ENCODE measurements around the gene PITRM1.

The PITRM1 gene

DNA sequence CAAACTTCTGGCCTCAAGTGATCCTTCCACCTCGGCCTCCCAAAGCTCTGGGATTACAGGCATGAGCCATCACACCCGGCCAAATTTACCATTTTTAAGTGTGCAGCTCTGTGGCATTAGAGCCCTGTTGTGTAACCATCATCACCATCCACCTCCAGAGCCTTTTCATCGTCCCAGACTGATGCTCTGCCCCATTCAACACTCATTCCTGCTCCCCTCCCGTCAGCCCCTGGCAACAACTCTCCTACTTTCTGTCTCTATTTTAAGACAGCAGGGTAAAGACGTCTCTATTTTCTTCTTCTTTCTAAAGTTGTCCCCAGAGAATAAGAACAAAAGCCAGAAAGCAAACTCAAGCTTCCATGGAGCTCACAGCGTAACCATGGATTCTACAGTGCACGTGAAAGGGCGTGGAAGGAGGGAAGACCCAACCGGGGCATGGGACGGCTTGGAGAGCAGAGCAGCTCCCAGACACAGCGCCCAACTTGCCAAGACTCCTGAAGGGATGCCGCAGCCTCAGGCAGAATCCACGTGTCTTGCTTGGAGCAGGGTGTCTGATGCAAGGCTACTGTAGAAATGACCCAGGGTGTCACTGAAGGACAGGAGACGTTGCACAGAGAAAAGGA lies 42.7 kb upstream of the PITRM1 start:
- in situ Hi-C loops (cut with HindIII; ENCODE audit: low sequenced_read_pairs): no loop called here
- no peak for DNase-seq (ENCODE audit: low read depth, low spot score)
- TF ChIP-seq, protein P1, sequence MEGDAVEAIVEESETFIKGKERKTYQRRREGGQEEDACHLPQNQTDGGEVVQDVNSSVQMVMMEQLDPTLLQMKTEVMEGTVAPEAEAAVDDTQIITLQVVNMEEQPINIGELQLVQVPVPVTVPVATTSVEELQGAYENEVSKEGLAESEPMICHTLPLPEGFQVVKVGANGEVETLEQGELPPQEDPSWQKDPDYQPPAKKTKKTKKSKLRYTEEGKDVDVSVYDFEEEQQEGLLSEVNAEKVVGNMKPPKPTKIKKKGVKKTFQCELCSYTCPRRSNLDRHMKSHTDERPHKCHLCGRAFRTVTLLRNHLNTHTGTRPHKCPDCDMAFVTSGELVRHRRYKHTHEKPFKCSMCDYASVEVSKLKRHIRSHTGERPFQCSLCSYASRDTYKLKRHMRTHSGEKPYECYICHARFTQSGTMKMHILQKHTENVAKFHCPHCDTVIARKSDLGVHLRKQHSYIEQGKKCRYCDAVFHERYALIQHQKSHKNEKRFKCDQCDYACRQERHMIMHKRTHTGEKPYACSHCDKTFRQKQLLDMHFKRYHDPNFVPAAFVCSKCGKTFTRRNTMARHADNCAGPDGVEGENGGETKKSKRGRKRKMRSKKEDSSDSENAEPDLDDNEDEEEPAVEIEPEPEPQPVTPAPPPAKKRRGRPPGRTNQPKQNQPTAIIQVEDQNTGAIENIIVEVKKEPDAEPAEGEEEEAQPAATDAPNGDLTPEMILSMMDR (IDR thresholded peaks at IDR 0.05; ENCODE audit: low read depth, low read length): no peak
- no peak overlapping the region for H3K4me3 ChIP-seq (ENCODE audit: low read depth, low read length)

DNA sequence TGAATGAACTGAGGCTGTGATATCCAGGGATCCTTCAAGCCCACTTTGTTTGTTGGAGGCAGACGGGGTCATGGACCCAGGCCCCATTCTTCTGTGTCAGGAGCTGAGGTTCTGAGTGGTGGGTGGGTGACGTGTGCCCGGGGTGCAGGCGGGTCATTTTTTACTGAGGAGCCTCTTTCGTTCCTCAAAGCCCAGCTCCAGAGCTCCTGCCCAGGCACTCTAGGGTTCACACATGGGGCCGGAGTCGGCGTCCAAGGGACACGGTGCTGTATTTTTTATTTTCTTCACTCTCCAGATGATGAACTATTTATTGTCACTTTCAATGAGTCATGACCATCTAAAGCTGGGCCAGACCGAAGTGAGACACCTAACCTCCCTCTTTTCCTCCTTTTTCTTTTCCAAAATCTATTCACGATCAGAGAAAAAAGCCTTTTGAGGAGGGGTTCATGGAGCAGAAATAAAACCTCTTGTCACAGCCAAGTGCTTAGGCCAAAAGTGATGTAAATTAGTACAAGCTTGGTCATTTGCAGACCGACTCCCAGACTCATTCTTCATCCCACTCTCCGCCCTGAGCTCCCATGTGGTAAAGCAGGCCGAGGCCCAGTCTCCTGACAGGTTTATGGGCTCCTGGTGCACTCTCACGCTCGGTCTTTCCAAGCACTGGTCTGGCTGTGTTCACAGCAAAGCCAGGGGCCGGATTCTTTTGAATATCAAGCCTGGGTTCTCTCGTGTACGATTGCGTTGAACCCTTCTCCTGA lies 41.4 kb upstream of the PITRM1 start:
- in situ Hi-C loops (cut with HindIII; ENCODE audit: low sequenced_read_pairs): no loop called here
- no peak for DNase-seq (ENCODE audit: low read depth, low spot score)
- TF ChIP-seq, protein P1 (IDR thresholded peaks at IDR 0.05; ENCODE audit: low read depth, low read length): no peak
- H3K4me3 ChIP-seq (ENCODE audit: low read depth, low read length): no peak overlapping the region

DNA sequence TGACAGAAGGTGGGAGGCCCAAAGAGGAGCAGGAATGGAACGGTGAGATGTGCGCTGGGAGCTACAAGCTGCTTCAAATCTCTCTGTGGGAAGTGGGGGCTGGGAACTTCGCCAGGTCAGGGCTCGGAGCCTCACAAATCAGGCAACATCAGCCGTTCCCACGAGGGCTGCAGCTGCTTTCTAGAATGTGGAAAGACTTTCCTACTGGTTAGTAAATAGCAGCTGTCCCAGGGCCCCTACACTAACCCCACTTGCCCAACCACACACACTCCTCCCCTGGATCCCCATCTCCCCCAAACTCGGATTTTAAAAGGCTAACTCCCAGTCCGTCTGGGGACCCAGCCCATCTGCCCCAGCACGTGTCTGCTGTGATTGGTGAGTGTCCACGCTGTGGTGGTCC lies 40.6 kb upstream of the PITRM1 start:
- TF ChIP-seq, protein P1 (IDR thresholded peaks at IDR 0.05; ENCODE audit: low read depth, low read length): no peak
- in situ Hi-C loops (cut with HindIII; ENCODE audit: low sequenced_read_pairs): no loop called here
- peak; percentile 13 for DNase-seq (ENCODE audit: low read depth, low spot score)
- H3K4me3 ChIP-seq (ENCODE audit: low read depth, low read length): no peak overlapping the region

DNA sequence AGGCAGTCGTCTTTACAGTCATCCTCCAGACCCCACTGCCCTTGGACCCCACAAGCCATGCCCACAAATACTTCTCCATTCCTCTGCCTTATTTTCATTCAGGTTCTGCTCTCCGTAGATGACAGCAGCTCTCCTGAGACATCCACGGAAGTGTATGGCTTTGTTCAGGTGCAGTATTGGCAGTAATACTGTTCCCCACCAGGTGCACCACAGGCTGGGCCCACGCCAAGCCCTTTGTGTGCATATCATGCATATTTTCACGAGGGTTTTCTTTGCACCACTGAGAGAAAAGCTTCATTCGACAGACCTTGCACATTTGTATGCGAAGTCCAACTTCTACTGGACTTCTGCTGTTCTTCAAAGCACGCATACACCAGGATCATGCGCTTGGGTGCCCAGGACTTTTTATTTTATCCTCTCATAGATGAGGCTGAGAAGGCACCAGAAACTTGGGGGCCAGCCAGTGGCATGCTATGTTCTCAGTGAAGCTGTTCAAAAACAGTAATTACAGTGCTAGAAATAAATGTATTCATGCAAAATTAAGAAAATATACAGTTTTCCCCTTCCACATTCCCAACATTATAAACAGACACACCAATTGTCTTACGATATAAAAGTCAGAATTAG lies 37.8 kb upstream of the PITRM1 start:
- no peak overlapping the region for H3K4me3 ChIP-seq (ENCODE audit: low read depth, low read length)
- TF ChIP-seq, protein P1 (IDR thresholded peaks at IDR 0.05; ENCODE audit: low read depth, low read length): no peak
- DNase-seq (ENCODE audit: low read depth, low spot score): no peak
- in situ Hi-C loops (cut with HindIII; ENCODE audit: low sequenced_read_pairs): no loop called here

DNA sequence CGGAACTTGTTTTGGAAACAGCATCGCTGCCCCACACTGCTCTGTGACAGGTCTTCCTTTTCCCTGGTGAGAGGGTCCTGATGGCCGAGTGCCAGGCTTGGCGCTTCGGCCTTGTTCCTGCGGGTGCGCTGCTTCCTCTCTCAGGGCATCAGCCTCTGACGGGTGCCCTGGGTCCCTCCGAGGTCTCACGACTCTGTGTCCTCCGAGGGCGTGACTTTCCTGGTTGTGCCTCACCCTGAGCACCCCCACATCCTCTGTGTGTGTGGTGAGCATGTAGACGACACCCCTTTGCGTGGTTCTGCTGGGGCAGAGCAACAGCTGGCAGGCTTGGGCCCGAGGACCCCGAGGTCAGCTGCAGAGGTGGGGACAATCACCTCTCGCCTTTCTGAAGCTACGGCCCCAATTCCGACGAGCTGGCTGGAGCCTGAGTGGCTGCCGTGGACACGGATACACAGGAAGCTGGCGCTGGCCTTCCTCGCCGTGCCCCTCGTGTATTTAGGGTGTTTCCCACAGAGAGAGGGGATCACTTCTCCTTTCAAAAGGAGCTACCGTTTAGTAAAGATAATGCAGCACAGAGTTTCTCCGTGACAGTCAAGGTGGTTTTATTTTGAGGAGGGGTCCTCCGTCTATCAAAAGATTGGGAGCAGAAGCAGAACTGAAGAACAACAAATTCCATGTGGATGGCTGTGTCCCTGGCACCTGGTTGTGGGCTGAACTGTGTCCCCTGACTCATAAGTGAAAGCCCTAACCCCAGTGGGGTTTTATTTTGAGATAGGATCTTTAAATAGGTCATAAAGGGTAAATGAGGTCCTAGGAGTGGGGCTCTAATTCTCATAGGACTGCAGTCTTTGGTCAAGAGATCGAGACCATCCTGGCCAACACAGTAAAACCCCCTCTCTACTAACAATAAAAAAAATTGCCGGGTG lies 36.2 kb upstream of the PITRM1 start:
- H3K4me3 ChIP-seq (ENCODE audit: low read depth, low read length): no peak overlapping the region
- in situ Hi-C loops (cut with HindIII; ENCODE audit: low sequenced_read_pairs): no loop called here
- DNase-seq (ENCODE audit: low read depth, low spot score): no peak
- TF ChIP-seq, protein P1 (IDR thresholded peaks at IDR 0.05; ENCODE audit: low read depth, low read length): no peak

DNA sequence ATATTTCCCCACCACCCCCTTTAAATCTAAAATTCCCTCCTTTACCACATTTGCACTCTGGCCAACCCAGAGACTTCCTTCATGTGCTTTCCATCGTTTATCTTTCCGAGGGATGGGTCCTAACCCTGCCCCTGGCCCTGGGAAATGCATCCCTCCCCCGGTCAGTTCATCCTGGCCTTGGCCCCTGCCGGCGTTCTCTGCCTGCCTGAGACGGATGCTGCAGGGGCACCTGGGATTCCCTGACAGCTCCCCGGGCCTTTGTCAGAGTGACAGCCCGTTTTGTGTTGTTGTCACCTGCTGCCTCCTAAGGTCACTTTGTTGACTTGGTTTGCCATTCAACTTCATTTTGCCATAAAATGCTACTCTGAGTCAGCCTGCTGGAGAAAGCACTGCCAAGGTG lies 34.8 kb upstream of the PITRM1 start:
- in situ Hi-C loops (cut with HindIII; ENCODE audit: low sequenced_read_pairs): no loop called here
- H3K4me3 ChIP-seq (ENCODE audit: low read depth, low read length): no peak overlapping the region
- no peak for DNase-seq (ENCODE audit: low read depth, low spot score)
- TF ChIP-seq, protein P1 (IDR thresholded peaks at IDR 0.05; ENCODE audit: low read depth, low read length): no peak
